SK-N-MC (cell line): Measurements from ENCODE around the gene KRTAP5-1.

Source experiments
- DNase-seq: peaks from one replicate; pipeline ENCODE4 v3.0.0-alpha.2; 2011; ENCODE audit warnings: low read depth, low spot score
- H3K27ac ChIP-seq: fragments of 200-600 bp; sonication (generic); 2 replicates; pipeline ENCODE4 v1.5.1; 2016; ENCODE audit warnings: mixed run types
- H3K36me3 ChIP-seq: fragments of 200-600 bp; sonication (generic); 2 replicates; pipeline ENCODE4 v1.6.1; 2017; ENCODE audit warnings: antibody characterized with exemption, low read length, mixed read lengths; ENCODE audit not compliant: insufficient read depth
- H3K4me3 ChIP-seq: fragments of 200-600 bp; sonication (generic); 2 replicates; pipeline ENCODE4 v1.5.1; 2016
- H3K9ac ChIP-seq: fragments of 200-600 bp; sonication (generic); 2 replicates; pipeline ENCODE4 v1.8.0; 2017; ENCODE audit warnings: mixed run types, mixed read lengths; ENCODE audit not compliant: insufficient read length
- H3K9me3 ChIP-seq: fragments of 200-600 bp; sonication (generic); 2 replicates; pipeline ENCODE4 v1.6.1; 2017; ENCODE audit warnings: low read depth, mild to moderate bottlenecking, antibody characterized with exemption, low read length, moderate library complexity, mixed read lengths
- EZH2 ChIP-seq: fragments of 200-600 bp; sonication (generic); IDR thresholded peaks from one replicate; pipeline ENCODE4 v1.6.1; 2017; ENCODE audit warnings: antibody characterized with exemption
- FOXP2 ChIP-seq: optimal IDR thresholded peaks from 2 replicates; pipeline ENCODE3; 2011; ENCODE audit warnings: mild to moderate bottlenecking, moderate library complexity; ENCODE audit not compliant: insufficient read depth; ENCODE audit errors: extremely low read length, control extremely low read depth
- POLR2AphosphoS5 ChIP-seq: IDR thresholded peaks from 2 replicates; pipeline ENCODE4 v1.6.1; 2012; ENCODE audit warnings: mild to moderate bottlenecking, low read depth, low read length, borderline replicate concordance

Gene KRTAP5-1

DNA sequence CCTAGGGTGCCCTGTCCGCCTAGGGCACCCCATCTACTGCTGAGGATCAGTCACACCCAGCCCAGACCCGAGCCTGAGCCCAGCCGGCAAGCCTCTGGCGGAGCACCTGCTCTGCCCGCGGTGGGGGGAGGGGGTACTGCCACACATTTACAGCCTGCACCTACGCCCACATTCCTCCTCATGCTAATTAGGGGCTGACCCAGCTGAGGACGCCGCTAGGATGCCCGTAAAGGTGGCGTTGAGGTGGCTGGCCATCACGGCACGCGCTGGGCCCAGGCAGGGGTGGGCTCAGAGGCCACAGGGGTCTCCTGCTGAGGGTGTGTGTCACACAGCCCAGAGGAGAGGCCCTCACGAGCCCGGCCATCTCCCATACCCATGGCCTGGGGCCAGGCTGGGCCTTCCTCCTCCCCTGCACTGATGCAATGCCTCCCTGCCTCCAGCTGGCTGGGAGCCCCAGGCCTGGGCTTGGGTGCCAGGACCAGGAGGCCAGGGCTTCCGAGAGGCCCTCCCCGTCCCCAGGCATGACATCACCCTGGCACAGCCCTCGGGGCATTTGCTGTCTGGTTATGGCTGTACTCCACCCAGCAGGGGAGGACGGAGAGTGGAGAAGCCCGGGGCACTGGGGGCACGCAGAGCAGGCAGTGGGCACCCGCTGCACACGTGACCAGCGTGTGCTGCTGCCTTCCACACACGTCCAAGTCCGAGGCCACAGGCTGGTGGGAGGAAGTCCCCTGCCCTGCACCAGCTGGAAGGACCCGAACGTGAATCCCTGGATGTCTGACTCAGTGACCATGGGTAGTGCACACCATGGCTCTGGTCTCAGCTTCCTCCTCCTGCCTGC lies 25.8 kb downstream of the KRTAP5-1 start:
- no peak for TF ChIP-seq FOXP2
- no peak overlapping the region for H3K27ac ChIP-seq
- no peak overlapping the region for H3K9ac ChIP-seq
- no peak for DNase-seq
- H3K9me3 ChIP-seq = no peaks in the 10 kb centered on the region
- H3K36me3 ChIP-seq = no peaks in the 10 kb centered on the region
- H3K4me3 ChIP-seq = no peak overlapping the region

DNA sequence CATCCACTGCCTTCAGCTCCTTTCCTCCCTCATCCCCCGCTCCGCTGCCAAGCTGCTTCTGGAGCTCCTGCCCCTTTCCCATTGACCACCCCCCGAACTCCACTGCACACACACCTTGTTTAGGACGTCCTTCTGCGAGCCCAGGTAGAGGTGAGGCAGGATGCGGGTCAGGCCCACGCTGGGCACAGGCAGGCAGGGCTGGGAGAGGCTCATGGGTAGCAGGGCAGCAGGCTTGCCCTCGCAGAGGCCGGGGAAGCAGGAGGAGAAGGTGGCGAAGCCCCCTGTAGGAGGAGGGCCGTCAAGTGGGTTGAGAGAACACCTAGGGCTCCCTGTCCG lies 26.3 kb downstream of the KRTAP5-1 start:
- no peak overlapping the region for H3K9ac ChIP-seq
- H3K27ac ChIP-seq = no peak overlapping the region
- H3K36me3 ChIP-seq = no peaks in the 10 kb centered on the region
- no peak overlapping the region for H3K4me3 ChIP-seq
- no peak for DNase-seq
- no peaks in the 10 kb centered on the region for H3K9me3 ChIP-seq
- no peak for TF ChIP-seq POLR2AphosphoS5
- no peak for TF ChIP-seq EZH2
- TF ChIP-seq FOXP2 = no peak

DNA sequence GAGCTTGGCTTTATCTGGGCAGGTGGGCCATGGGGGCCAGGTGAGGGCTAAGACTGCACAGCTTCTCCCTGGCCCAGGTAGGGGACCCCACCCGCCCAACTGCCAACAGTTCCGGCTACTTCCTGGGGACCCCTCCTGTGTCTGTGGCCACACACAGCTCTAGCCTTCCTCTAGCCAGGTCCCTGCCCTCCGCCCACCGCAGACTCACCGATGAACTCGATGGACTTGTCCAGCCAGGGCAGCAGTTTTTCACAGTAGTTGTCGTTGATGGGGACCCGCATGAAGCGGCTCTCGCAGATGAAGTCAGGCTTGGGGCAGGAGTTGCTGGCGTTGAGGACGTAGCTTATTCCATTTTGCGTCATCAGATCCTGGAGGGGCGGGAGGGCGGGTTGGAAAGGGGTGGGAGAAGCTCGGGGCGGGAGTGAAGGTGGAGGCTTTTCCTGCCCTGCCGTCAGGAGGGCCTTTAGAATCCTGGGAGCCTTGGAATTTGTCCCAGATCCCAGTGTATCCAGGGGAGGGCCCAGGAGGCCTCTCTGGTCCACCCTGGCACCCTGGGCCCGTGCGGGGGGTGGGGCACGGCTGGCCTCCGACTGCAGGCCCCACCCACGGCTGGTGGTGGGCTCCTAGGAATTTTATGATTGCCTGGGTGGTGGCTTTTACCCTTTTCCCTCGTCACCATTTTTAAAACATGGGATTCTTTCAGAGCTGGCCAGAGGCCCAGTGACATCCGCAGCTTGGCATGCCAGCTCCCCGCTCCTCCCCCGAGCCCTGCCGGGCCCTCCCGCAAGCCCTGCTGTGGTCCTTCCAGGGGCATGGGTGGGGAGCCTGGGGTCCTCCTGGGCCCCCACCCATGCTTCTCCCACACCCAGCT lies 26.9 kb downstream of the KRTAP5-1 start:
- Histone ChIP-seq H3K4me3 (no peak overlapping the region), H3K9me3 (no peaks in the 10 kb centered on the region), H3K36me3 (no peaks in the 10 kb centered on the region), H3K27ac (no peak overlapping the region), H3K9ac (no peak overlapping the region)
- DNase-seq = no peak
- no peak for TF ChIP-seq POLR2AphosphoS5
- TF ChIP-seq FOXP2 = no peak
- no peak for TF ChIP-seq EZH2

DNA sequence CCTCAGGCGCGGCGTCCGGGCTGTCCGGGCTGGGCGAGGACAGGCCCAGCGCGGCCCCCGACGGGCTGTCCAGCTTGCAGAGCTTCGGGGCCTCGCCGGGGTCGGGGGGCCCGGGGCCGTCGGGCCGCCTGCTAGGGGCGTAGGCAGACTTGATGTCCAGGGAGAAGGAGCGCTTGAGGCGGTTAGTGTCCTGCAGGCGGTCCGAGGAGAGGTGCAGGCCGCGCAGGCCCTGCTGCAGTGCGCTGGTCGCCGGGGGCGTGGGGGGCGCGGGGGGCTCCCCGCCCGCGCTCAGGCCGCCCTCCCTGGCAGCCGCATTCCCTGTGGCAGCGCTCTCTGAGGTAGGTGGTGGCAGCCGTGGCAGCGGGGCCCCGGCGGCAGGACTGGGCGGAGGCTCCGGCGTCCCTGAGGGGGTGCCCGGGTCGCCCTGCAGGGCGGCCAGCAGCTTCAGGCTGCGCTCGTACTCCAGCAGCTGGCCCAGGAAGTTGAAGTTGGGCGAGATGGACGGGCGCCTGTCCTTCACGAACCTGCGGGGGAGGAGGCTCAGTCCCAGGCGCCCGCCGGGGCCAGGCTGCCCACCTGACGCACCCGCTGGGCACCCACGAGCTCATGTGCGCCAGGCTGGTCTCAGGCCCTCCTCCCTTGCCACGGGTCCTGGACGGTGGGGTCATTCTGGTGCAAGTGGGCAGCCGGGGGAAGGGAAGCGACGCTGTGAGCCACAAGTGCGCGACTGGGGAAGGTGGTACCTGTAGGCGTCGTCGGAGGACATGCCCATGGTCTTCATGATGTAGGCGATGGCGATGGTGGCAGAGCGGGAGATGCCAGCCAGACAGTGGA lies 27.8 kb downstream of the KRTAP5-1 start:
- TF ChIP-seq POLR2AphosphoS5 (no peak), EZH2 (no peak), FOXP2 (no peak)
- Histone ChIP-seq H3K4me3 (no peak overlapping the region), H3K27ac (no peak overlapping the region), H3K36me3 (no peaks in the 10 kb centered on the region), H3K9me3 (no peaks in the 10 kb centered on the region), H3K9ac (no peak overlapping the region)
- DNase-seq = no peak

DNA sequence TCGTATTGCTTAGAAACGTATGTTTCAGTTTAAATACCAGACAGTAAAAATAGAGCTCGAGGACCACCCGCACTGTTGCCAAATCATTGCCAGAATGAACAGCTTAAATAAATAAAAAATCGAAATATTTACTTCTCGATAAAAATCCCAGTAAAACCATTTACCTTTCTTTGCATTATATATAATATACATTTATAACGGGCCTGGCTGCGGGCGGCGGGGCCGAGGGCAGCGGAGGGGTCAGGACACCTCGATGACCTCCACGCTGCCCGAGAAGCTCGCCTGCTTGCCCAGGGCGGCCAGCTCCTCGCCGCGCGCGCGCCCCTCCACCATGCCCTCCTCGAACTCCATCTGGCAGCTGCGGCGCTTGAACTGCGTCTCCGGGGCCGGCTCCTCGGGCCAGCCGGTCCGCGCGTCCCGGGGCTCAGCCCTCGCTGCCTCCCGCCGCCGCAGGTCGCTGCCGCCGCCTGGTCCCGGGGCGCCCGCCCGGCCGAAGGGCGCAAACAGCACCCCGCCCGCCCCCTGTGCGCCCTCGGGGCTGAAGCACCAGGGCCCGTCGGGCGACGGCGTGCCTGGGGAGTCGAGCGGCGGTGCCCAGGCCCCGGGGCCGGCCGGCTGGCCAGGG lies 28.7 kb downstream of the KRTAP5-1 start:
- DNase-seq = no peak
- no peaks in the 10 kb centered on the region for H3K9me3 ChIP-seq
- no peak overlapping the region for H3K9ac ChIP-seq
- no peaks in the 10 kb centered on the region for H3K36me3 ChIP-seq
- TF ChIP-seq EZH2 (no peak), FOXP2 (no peak)
- no peak overlapping the region for H3K4me3 ChIP-seq
- H3K27ac ChIP-seq = no peak overlapping the region

DNA sequence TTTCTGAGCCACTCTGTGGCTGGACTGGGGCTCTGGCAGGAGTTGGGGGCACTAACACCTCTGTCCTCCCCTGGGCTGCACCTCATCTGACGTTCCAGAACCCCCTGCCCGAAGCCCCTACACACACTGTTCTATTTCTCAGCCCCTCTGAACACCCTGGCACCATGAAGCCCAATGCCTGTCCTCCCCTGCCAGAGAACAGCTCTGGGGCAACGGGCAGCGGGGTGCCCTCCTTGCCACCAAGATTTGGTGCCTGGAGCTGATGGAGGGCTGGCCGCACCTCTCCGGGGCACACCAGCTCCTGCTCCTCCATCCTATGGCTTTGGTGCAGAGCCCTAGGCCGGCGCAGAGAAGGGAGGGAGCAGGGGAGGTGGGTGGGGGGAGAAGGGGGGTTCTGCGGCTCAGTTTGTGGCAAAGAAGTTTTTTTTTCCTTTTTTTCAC lies 29.4 kb downstream of the KRTAP5-1 start:
- H3K9ac ChIP-seq = no peak overlapping the region
- no peak for DNase-seq
- no peaks in the 10 kb centered on the region for H3K36me3 ChIP-seq
- no peak overlapping the region for H3K4me3 ChIP-seq
- H3K9me3 ChIP-seq = no peaks in the 10 kb centered on the region
- H3K27ac ChIP-seq = no peak overlapping the region
- TF ChIP-seq EZH2 = no peak
- TF ChIP-seq FOXP2 = no peak
- TF ChIP-seq POLR2AphosphoS5 = no peak

DNA sequence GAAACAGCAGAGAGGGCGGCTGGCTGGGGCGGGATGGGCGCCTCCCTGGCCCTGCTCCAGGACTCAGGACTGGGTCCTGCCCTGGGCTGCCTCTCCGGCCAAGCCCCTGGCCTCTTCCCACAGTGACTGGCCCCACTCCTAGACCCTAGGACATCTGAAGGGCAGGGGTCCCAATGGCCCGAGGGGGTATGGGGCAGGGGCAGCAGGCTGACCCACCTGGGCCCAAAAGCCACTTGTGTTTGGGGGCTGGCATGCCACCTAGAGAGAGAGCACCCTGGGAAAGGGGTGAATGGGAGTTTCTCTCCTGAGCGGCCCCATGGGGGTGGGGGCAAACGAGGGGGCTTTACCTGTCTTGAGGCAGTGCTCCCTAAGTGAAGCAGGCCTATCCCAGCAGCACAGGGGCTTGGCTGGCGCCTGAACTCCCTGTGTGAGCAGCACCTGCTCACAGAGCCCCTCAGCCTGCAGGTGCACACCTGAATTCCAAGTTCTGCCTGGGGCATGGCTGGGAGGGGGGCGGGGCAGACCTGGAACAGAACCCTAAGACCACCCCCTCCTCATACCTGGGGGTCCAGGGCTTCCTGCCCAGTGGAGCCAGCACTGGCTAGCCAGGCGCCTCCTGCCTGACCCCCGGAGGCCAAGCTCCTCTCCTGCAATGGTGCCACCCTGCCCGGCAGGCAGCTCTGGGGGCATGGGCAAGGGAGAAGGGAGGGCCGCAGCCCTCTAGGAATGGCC lies 29.9 kb downstream of the KRTAP5-1 start:
- Histone ChIP-seq H3K4me3 (no peak overlapping the region), H3K36me3 (no peaks in the 10 kb centered on the region), H3K27ac (no peak overlapping the region), H3K9ac (no peak overlapping the region), H3K9me3 (no peaks in the 10 kb centered on the region)
- no peak for DNase-seq
- TF ChIP-seq EZH2 = no peak
- no peak for TF ChIP-seq POLR2AphosphoS5
- no peak for TF ChIP-seq FOXP2
